Fibroblast of the aortic adventitia (primary cell): Measurements from ENCODE around the gene DPP6. TPM values are rescaled to one million over a fixed set of nuclear protein-coding genes. Genes with fewer than 3 reads are reported as not detected.

Source experiments
- DNase-seq: peaks from one replicate; pipeline ENCODE4 v3.0.0-alpha.2; 2010; ENCODE audit warnings: low read depth
- H3K4me3 ChIP-seq: 2 replicates; pipeline ENCODE4 v1.5.1; 2011; ENCODE audit warnings: low read depth, mild to moderate bottlenecking, control low read depth, low read length, moderate library complexity
- total RNA-seq: library from RNA; depleted of rRNA; stranded (reverse); fragments of >200 nt; gene quantifications from 2 replicates; pipeline ENCODE4 v1.2.3, GENCODE V29; 2012; ENCODE audit warnings: low replicate concordance
- TF ChIP-seq, protein P1 (sequence below): IDR thresholded peaks from 2 replicates; pipeline ENCODE4 v1.5.1; 2011; ENCODE audit warnings: mild to moderate bottlenecking, low read length, control low read depth, inconsistent platforms; ENCODE audit not compliant: insufficient read depth

DPP6 gene
- total RNA-seq, 1 donor = not detected

DNA sequence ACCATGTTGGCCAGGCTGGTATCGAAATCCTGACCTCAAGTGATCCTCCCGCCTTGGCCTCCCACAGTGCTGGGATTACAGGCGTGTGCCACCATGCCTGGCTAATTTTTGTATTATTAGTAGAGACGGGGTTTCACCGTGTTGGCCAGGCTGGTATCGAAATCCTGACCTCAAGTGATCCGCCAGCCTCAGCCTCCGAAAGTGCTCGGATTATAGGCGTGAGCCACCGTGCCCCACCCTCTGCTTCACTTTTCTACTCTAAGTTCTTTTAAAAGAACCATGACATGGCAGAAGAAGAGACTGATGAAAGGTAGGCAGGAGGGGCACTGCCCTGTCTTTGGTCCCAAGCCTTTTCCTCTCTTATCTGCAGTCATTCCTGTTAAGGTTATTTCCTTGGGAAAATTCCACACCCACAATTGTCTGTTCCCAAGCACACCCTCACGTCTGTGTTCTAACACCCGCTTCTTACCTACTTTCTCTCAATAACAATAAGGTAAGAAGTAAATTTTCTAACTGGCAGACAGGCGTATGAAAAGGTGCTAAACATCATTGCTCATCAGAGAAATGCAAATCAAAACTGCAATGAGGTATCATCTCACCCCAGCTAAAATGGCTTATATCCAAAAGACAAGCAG, 291.7 kb downstream of the DPP6 start:
- H3K4me3 ChIP-seq = no peak overlapping the region
- TF ChIP-seq, protein P1, sequence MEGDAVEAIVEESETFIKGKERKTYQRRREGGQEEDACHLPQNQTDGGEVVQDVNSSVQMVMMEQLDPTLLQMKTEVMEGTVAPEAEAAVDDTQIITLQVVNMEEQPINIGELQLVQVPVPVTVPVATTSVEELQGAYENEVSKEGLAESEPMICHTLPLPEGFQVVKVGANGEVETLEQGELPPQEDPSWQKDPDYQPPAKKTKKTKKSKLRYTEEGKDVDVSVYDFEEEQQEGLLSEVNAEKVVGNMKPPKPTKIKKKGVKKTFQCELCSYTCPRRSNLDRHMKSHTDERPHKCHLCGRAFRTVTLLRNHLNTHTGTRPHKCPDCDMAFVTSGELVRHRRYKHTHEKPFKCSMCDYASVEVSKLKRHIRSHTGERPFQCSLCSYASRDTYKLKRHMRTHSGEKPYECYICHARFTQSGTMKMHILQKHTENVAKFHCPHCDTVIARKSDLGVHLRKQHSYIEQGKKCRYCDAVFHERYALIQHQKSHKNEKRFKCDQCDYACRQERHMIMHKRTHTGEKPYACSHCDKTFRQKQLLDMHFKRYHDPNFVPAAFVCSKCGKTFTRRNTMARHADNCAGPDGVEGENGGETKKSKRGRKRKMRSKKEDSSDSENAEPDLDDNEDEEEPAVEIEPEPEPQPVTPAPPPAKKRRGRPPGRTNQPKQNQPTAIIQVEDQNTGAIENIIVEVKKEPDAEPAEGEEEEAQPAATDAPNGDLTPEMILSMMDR = no peak
- DNase-seq = no peak

DNA sequence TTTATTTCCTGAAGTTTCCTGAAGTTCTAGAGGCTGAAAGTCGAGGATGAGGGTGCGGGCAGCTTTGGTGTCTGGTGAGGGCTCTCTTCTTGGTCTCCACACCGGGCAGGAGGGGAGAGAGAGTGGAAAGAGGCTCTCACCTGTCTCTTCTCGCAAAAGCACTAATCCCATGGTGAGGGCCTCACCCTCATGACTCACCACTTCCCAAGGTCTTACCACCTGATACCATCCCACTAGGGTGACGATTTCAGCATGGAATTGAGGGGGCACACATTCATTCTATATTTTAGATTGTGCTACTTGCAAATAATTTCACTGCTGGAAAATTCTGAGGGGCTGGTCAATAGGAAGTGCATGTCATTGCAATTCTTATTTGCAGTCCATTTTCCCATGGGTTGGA, 292.9 kb downstream of the DPP6 start:
- TF ChIP-seq, protein P1 = no peak
- H3K4me3 ChIP-seq = no peak overlapping the region
- DNase-seq = no peak

DNA sequence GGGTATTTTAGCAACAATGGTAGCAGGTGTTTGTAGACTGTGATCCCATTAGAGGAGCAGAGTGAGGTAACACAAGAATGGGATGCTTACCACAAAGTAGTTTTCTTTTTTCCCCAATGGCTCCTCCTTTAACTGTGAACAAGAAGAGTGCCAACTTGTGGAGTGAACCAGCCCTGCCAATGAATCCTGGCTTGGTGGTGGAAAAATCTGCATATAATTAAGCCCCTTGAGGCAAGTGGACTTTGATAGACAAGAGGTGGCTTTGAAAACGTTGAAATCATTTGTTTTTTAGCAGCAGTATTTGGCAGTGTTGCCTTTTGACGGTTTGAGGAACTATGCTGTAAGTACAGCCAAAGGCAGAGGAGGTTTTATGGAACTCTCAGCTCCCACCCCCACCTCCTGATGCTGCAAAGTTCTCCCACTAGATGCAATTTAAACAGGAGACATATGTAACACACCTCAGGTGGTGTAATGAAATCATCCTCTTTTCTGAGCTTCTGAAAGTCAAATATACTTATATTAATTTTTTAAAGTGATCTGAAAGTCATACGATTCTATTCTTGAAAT, 295.6 kb downstream of the DPP6 start:
- no peak overlapping the region for H3K4me3 ChIP-seq
- DNase-seq = no peak
- TF ChIP-seq, protein P1 = no peak

DNA sequence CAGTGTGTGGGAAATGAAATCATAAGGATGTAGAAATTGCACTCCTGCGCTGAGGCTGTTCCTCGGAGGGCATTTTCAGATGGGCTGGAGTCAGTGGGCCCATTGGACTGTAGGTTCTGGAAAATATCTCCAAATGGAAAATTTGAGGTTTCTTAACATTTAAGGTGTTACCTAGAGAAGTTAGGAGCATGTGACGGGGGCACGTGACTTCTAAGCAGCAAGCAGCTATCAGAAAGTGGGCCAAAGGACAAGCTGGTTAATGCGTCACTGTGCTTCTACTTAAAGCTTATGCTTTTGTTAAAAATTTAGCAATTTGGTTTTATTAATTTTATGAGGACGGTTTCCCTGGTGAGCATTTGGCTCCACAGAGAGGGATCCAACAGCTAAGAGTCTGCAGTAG, 298.7 kb downstream of the DPP6 start:
- DNase-seq = no peak
- TF ChIP-seq, protein P1 = no peak
- H3K4me3 ChIP-seq = no peak overlapping the region

DNA sequence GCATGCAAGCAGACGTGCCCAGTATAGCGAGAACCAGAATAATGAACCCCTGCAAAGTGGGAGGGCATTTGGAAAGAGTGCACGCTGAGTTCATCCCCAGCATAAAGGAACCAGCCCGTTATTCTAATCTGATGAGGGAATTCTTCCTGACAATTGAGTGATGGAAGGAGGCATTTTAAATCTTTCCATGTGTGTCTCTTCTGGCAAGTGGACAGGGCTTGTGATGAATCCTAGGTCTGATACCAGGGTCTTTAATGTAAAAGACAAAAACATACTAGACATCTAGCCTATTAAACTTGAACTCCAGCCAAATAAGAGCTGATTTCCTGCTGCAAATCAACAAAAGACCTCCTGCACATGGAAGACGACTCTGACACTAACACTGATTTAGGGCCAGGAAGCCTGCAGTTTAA, 301.2 kb downstream of the DPP6 start:
- no peak for DNase-seq
- TF ChIP-seq, protein P1 = no peak
- H3K4me3 ChIP-seq = no peak overlapping the region

DNA sequence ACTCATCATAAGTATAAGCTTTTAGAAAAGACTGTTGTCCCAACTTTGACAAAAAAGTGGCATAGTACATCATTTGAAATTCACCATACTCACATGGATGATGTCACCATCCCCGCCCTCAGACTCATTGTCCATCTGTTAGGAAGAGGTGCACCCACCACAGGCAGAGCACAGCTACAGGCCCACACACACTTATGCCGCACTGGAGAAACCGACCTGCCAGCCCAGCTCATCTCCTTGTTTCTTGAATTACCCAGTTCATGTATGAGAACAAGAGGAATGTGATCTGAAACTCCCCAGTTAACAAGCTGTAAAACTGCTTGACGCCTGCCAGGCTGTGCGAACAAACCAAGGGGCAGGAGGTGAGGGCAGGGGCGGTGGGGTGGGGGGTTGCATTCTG, 312.0 kb downstream of the DPP6 start:
- no peak overlapping the region for H3K4me3 ChIP-seq
- TF ChIP-seq, protein P1 = no peak
- no peak for DNase-seq

DNA sequence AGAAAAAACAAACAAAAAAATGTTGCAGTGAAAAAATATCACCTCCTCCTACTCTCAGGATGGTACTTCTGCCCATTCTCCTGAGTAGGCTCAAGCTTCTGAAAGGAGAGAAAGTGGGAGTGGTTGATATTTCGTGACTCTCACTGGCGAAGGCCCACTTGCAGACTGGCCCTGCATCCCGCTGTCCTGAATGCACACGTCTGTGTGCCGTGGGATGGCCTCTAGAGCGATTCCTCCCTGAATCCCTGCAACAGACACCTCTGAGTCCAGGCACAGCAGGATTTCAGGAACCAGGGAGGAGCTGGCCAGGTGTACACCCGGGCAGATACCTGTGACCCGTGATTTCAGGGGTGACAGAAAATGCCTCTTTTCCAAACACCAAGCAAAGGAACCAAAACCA, 319.2 kb downstream of the DPP6 start:
- no peak for DNase-seq
- no peak overlapping the region for H3K4me3 ChIP-seq
- TF ChIP-seq, protein P1 = no peak
